HepG2 (cell line): ENCODE measurements around the gene DYNLT2B.

ENCODE experiments used
- ZNF773 ChIP-seq: sonication (generic); formaldehyde crosslinking; IDR thresholded peaks from 2 replicates; pipeline ENCODE4 v1.4.0; 2020; ENCODE audit warnings: missing genetic modification reagents, borderline replicate concordance
- TF ChIP-seq, protein P1 (sequence below): sonication (generic); formaldehyde crosslinking; conservative IDR thresholded peaks from 2 replicates; pipeline ENCODE4 v1.4.0; 2020; ENCODE audit warnings: missing genetic modification reagents

- no peak for TF ChIP-seq ZNF773 (CRISPR knock-in tag)
- TF ChIP-seq, protein P1, sequence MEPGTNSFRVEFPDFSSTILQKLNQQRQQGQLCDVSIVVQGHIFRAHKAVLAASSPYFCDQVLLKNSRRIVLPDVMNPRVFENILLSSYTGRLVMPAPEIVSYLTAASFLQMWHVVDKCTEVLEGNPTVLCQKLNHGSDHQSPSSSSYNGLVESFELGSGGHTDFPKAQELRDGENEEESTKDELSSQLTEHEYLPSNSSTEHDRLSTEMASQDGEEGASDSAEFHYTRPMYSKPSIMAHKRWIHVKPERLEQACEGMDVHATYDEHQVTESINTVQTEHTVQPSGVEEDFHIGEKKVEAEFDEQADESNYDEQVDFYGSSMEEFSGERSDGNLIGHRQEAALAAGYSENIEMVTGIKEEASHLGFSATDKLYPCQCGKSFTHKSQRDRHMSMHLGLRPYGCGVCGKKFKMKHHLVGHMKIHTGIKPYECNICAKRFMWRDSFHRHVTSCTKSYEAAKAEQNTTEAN (CRISPR knock-in tag), result no peak
Observed at GRCh38 chr3:196360586-196360985, 42.5 kb upstream of the DYNLT2B start.
